GM19193 (cell line): ENCODE measurements around the gene SPATA2L.

Experiments used
- POLR2A ChIP-seq: IDR thresholded peaks from 4 replicates; pipeline ENCODE4 v1.6.1; 2011; ENCODE audit not compliant: insufficient read depth, insufficient read length; ENCODE audit errors: extremely low read depth

Gene SPATA2L

DNA sequence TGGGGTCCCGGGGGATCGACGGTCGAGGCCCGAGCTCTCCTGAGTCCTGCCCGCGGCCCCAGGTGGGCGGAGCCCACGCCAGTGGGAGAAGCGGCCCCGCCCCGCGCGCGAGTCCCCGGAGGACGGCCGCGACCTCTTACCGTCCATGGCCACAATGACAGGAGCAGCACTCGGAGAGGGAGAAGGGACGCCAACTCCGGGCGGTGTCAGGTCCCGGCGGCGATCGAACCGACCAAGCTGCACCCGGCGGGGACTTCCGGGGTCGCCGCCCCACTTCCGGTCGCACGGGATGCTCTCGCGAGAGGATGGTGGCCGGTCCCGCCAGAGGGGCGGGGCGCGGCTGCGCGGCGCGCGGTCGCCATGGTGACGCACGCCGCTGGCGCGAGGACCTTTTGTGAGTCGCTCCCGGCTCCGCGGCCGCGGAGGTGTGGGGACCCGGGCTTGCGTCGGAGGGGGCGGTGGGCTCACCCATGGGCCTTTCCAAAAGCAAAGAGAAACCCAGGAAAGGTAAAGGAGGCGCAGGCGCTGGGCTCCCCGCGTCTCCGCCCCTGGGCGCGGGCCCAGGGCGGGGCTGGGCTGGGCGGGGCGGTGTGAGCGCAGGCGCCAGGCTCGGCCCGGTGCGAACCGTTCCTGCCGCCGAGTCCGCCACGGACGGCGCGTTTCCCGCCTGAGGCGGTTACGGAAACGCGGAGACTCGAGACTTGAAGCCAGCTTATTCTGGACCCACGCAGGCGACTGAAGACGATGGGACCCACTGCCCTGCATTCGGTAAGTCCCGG, 43.9 kb downstream of the SPATA2L start, which contains the start of the genes CHMP1A and SPATA33:
Gene CHMP1A, minus strand, starts transcription at position 267 of the 779 bp plus-strand sequence. Its CDS starts 120 bp downstream, at position 147.
Gene SPATA33, plus strand, starts transcription at position 395 of the 779 bp plus-strand sequence. Its CDS starts 76 bp downstream, at position 471.
- peak; percentile 84 for TF ChIP-seq POLR2A

GRCh38 chr16:89656435-89657121, 44.9 kb downstream of the SPATA2L start:
- TF ChIP-seq POLR2A, result no peak

DNA sequence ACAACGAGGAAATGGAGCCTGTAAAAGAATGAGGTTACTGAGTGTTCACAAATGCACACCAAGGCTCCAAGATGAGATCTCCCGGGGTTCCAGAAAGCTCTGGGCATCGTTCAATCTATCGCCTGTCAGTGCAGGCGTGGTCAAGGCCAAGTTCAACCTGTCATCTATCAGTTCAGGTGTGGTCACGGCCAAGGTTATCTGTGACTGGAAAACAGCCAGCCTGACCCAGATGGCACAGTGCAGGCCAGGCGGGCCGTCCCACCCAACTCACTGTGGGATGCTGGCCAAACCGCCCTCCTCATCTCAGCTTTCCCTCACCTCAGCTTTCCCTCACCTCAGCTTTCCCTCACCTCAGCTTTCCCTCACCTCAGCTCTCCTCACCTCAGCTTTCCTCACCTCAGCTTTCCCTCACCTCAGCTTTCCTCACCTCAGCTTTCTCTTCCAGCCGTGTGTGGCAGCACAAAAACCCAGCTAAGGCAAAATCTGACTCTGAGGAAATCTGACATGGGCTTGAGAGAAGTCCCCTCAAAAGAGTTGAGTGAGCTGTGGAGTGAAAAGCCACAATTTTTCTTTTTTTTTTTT, 46.4 kb downstream of the SPATA2L start:
- no peak for TF ChIP-seq POLR2A

DNA sequence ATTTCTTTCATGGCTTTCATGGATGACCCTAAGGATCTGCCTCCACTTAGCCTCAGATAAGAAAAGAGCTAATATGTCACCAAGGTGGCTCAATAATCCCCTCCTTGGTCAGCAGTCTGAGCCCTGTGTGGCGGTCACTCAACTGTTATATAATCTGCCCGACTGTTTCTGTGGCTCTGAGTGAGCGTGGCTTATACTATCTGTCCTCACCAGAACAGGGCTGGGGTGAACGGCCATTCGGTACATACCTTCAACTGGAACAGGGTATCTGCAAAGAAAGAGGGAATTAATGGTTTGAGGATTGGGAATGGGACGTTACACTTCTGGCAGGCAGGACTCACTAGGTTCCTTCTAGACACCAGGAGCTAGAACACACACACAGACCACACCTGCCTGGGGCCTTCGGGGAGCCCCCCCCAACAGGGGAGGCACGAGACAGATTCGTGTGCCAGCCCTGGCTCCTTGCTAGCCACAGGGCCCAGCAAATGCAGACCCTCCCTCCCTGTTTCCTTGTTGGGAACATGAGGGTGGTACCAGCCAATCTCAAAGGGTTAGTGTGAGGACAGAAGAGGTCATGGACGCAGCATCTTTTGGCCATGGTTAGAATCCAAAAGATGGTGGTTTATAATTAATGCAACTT, 47.7 kb downstream of the SPATA2L start:
- TF ChIP-seq POLR2A, result no peak

- no peak for TF ChIP-seq POLR2A
Observed at GRCh38 chr16:89651584-89651983, 49.9 kb downstream of the SPATA2L start.

GRCh38 chr16:89646906-89647305, 54.6 kb downstream of the SPATA2L start:
- no peak for TF ChIP-seq POLR2A
